ENCODE data around the gene NCAPD3.

DNA sequence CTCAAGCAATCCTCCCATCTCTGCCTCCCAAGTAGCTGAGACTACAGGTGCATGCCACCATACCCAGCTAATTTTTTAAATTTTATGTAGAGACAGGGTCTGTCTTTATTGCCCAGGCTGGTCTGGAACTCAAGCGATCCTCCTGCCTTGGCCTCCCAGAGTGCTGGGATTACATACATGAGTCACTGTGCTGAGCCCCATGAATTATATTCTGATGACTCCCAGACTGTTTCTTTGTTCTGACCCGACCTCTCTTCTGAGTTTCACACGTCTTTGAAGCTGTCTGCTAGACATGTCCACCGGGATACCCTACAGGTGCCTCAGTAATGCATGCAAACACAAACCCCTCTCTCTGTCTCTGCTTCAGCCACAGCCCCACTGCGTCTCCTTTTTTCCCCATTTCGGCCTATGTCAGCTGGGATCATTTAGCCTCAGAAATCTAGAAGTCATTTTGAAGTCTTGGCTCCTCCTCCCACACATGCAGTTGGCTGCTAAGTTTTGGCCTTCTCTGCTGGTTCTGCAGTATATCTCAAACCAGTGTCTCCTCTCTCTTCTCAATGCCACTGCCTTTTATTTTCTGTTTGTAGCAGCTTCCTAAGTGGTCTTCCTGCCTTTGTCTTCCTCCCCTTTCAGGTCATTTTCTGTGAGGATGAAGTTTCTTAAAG is 5.5 kb upstream of the NCAPD3 start:
- TF ChIP-seq, protein P1, sequence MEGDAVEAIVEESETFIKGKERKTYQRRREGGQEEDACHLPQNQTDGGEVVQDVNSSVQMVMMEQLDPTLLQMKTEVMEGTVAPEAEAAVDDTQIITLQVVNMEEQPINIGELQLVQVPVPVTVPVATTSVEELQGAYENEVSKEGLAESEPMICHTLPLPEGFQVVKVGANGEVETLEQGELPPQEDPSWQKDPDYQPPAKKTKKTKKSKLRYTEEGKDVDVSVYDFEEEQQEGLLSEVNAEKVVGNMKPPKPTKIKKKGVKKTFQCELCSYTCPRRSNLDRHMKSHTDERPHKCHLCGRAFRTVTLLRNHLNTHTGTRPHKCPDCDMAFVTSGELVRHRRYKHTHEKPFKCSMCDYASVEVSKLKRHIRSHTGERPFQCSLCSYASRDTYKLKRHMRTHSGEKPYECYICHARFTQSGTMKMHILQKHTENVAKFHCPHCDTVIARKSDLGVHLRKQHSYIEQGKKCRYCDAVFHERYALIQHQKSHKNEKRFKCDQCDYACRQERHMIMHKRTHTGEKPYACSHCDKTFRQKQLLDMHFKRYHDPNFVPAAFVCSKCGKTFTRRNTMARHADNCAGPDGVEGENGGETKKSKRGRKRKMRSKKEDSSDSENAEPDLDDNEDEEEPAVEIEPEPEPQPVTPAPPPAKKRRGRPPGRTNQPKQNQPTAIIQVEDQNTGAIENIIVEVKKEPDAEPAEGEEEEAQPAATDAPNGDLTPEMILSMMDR (IDR thresholded peaks at IDR 0.05) = no peak
- TF ChIP-seq EZH2 (IDR thresholded peaks at IDR 0.05; ENCODE audit: borderline replicate concordance, insufficient read depth, low read depth, low read length, poor library complexity, severe bottlenecking) = no peak
